GM10266 (cell line): Measurements from ENCODE around the gene ZNRF4.

Source experiments
- DNase-seq: peaks from one replicate; pipeline ENCODE4 v3.0.0; 2012; ENCODE audit errors: extremely low spot score
- TF ChIP-seq, protein P1 (sequence below): IDR thresholded peaks from 2 replicates; pipeline ENCODE4 v1.5.1; 2012; ENCODE audit warnings: mild to moderate bottlenecking, low read depth; ENCODE audit not compliant: control insufficient read depth, insufficient read depth; ENCODE audit errors: missing control alignments

The ZNRF4 gene

DNA sequence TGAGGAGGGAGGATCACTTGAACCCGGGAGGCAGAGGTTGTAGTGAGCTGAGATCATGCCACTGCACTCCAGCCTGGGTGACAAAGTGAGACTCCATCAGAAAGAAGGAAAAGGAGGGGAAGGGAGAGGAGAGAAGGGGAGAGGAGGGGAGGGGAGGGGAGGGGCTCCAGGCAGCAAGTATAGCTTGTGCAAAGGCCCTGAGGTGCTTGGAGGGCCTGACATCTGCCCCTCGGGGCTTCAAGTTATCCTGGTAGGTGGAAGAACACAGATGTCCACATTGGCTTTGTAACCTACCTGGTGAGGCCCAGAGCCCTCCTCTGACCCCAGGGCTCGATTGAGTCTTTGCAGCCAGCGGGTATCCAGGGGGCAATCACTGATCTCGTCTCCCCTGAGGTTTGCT lies 11.5 kb upstream of the ZNRF4 start:
- DNase-seq, result no peak
- TF ChIP-seq, protein P1, sequence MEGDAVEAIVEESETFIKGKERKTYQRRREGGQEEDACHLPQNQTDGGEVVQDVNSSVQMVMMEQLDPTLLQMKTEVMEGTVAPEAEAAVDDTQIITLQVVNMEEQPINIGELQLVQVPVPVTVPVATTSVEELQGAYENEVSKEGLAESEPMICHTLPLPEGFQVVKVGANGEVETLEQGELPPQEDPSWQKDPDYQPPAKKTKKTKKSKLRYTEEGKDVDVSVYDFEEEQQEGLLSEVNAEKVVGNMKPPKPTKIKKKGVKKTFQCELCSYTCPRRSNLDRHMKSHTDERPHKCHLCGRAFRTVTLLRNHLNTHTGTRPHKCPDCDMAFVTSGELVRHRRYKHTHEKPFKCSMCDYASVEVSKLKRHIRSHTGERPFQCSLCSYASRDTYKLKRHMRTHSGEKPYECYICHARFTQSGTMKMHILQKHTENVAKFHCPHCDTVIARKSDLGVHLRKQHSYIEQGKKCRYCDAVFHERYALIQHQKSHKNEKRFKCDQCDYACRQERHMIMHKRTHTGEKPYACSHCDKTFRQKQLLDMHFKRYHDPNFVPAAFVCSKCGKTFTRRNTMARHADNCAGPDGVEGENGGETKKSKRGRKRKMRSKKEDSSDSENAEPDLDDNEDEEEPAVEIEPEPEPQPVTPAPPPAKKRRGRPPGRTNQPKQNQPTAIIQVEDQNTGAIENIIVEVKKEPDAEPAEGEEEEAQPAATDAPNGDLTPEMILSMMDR, result no peak

DNA sequence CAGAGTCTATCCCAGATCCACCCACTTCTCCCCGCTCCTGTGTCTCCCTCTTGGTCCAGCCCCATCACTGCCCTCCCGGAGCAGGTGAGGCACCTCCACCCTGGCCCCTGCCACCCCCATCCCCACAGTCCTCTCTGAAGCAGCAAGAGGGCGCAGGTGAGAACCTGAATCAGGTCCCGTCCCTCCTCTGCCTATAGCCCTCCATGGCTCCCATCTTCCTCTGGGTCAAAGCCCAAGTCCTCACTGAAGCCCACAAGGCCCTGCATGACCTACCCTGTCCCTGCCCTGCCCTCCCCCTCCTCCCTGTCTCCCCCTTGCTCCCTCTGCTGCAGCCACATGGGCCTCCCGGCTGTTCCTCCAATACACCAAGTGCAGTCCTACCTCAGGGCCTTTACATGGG lies 10.8 kb upstream of the ZNRF4 start:
- no peak for DNase-seq

DNA sequence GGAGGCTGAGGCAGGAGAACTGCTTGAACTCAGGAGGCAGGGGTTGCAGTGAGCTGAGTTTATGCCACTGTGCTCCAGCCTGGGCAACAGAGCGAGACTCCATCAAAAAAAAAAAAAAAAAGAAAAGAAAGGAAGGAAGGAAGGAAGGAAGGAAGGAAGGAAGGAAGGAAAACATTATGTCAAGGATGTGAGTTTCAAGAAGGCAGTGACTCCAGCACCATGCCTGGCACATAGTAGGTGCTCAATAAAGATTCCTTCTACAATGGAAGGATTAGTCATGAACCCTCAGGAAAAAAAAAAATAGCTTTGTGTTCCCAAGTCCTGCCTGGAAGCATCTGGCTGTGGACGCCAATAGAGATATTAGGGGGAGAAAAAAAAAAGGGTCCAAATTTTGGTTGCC lies 10.1 kb upstream of the ZNRF4 start:
- no peak for DNase-seq
- TF ChIP-seq, protein P1, result no peak

More for the DNA sequence above, 10.8 kb upstream of the ZNRF4 start:
- TF ChIP-seq, protein P1, result no peak

DNA sequence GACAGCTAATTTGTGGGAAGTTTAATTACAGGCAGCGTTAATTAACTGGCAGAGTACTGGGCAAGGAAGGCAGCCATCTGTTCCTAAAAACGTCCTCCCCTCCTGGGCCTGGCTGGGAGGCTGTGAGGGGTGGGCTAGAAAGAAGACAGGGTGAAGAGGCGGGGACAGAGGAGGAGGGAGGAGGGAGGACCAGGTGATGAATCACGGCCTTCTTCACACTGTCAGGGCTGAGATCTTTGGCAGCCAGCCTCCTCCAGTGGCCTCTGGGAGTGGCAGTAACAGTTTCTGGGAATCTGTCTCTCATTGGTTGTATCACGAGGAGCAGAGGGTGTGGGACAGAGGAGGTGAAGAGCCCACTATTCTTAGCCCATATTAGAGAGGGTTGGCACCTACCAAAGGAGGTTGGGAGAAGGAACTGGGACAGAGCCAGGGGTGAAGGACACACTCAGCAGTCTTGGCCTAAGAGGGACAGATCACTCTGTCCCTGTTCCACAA lies 9.6 kb upstream of the ZNRF4 start:
- DNase-seq, result no peak
- TF ChIP-seq, protein P1, result no peak

DNA sequence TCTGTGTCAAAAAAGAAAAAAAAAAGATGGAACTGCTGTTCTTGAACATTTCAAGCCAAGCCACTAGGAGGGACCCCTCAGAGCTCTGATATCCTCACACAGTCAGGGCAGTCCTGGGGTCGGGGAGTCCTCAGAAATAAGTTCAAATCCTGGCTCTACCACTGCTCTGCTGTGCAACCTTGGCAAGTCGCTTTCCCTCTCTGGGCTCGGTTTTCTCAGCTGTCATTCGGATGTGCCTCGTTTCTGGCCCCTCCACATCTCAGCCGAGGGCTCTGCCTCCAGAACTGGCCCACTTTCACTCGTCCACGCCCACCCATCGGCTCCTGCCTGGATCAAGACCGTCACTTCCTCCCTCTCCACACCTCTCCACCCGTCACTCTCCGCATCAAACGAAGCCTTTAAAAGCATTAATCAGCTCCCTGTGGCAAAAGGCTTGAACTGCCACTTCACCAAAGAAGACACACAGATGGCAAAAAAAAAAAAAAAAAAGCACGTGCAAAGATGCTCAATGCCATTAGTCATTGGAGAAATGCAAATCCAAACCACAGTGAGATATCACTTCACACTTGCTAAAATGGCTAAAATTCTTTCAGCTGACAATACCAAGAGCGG lies 7.4 kb upstream of the ZNRF4 start:
- no peak for DNase-seq
- TF ChIP-seq, protein P1, result no peak

DNA sequence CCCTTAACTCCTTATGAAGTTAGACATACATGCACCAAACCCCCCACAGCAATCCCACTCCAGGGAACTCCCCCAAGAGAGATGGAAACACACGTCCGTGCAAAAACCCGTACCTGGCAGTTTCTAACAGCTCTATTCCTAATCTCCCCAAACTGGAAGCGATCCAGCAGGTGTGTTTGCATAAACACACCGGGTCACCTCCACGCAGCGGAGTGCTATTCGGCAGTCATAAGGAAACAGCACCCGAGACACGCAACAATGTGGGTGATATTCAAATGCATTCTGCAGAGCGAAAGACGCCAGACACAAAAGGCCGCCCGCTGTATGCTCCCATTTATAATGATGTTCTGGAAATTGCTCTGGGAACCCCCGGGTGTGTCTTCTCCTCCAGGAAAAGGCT lies 6.8 kb upstream of the ZNRF4 start:
- TF ChIP-seq, protein P1, result no peak
- no peak for DNase-seq

DNA sequence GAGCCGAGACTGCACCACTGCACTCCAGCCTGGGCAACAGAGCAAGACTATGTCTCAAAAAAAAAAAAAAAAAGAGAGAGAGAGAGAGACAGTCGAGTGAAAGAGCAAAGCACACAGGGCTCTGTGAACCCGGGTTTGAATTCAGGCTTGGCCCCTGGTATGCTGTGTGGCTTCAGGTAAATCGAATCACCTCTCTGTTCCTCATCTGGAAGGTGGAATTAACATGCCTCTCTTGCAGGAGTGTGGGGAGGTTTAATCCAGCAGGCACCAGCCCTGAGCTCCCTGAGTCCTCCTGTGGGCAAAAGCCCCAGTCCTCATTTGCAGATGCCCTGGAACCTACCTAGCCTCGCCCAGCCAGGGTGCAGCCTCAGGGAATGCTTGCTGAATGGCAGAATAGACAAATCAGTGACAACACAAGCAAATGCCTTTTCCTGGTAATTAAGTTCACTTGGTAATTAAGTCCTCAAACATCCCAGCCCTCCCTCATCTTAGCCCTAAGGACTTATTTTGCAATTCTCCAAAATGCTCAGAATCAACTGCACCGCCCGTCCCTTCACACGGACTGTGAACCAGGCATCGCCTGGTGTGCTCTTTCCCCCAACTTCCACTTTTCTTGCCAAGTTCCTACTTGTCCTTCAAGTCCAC lies 4.6 kb upstream of the ZNRF4 start:
- DNase-seq, result no peak
- TF ChIP-seq, protein P1, result no peak
